ENCODE measurements around the gene PHRF1. TPM values are rescaled to one million over a fixed set of nuclear protein-coding genes. Genes with fewer than 3 reads are reported as not detected.

Gene PHRF1
- total RNA-seq, 1 donor from 2014 or later = 38.3 TPM

DNA sequence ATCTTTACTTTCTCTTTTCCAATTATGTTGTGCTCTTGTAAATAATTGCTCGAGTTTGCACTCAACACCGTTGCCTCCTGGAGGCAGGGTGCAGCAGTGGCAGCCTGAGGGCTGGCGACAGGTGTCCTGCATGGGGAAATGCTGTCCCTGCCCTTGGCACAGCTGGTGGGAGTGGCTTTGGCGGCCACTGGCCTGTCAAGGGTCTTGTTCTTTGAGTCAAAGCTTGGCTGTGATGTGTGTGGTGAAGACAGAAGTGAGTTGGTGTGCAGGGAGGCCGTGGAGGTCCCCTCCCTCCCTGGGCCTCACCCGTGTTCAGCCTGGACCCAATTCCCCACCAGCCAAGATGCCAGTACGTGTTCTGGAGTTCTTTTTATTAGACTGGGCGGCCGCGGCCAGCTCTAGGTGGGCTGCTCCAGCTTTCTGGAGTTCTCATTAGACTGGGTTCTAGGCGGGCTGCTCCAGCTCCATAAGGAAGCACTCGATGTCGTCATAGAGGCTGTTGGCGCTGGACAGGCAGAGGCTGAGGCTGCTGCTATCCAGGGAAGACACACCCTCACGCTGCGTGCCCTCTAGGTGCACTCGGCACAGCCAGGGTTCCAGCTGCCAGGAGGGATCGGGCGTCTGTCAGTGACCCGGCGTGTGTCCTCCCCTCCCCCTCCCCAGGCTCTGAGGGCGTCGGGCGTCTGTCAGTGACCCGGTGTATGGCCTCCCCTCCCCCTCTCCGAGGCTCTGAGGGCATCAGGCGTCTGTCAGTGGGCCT, 36.1 kb downstream of the PHRF1 start:
- peaks cover 6% of the 10 kb centered on the region for H3K36me3 ChIP-seq (ENCODE audit: insufficient read depth, low read length)
- no peaks in the 10 kb centered on the region for H3K27me3 Mint-ChIP-seq (ENCODE audit: low read depth, unreplicated experiment)
- H4K20me1 ChIP-seq (ENCODE audit: insufficient read depth, low read length) = peaks cover 64% of the 10 kb centered on the region
- TF ChIP-seq, protein P1, sequence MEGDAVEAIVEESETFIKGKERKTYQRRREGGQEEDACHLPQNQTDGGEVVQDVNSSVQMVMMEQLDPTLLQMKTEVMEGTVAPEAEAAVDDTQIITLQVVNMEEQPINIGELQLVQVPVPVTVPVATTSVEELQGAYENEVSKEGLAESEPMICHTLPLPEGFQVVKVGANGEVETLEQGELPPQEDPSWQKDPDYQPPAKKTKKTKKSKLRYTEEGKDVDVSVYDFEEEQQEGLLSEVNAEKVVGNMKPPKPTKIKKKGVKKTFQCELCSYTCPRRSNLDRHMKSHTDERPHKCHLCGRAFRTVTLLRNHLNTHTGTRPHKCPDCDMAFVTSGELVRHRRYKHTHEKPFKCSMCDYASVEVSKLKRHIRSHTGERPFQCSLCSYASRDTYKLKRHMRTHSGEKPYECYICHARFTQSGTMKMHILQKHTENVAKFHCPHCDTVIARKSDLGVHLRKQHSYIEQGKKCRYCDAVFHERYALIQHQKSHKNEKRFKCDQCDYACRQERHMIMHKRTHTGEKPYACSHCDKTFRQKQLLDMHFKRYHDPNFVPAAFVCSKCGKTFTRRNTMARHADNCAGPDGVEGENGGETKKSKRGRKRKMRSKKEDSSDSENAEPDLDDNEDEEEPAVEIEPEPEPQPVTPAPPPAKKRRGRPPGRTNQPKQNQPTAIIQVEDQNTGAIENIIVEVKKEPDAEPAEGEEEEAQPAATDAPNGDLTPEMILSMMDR (IDR thresholded peaks at IDR 0.05; ENCODE audit: insufficient read depth, low read depth, low read length) = no peak
- no peak for TF ChIP-seq EZH2 (IDR thresholded peaks at IDR 0.05; ENCODE audit: insufficient read depth, low read length)
- H3K27me3 ChIP-seq (ENCODE audit: insufficient read depth, low read length) = no peaks in the 10 kb centered on the region
- FAIRE-seq (no peak), DNase-seq (ENCODE audit: low read depth) (no peak)
- peaks cover 11% of the 10 kb centered on the region for H3K4me1 ChIP-seq (ENCODE audit: insufficient read depth, low read length)
- H3K27ac Mint-ChIP-seq (ENCODE audit: unreplicated experiment) = peak overlapping the region; percentile 75
- peaks cover 13% of the 10 kb centered on the region for H3K79me2 ChIP-seq (ENCODE audit: insufficient read depth, low read length)
- peaks cover 5% of the 10 kb centered on the region for H3K4me1 Mint-ChIP-seq (ENCODE audit: low read depth, unreplicated experiment)
- no peak overlapping the region for H2AFZ ChIP-seq (ENCODE audit: low read depth, low read length)
- H3K36me3 Mint-ChIP-seq (ENCODE audit: low read depth, unreplicated experiment) = peaks cover 16% of the 10 kb centered on the region
- no peak overlapping the region for H3K4me3 ChIP-seq (ENCODE audit: insufficient read depth, low read depth, low read length)
- peak overlapping the region; percentile 71 for H3K4me3 Mint-ChIP-seq (ENCODE audit: unreplicated experiment)
- no peak overlapping the region for H3K27ac ChIP-seq (ENCODE audit: low read depth, low read length)
- H3K9me3 ChIP-seq (ENCODE audit: insufficient read depth, low read depth, low read length) = no peaks in the 10 kb centered on the region
- no peak overlapping the region for H3K4me2 ChIP-seq (ENCODE audit: low read length)
- no peaks in the 10 kb centered on the region for H3K9me3 Mint-ChIP-seq (ENCODE audit: unreplicated experiment)
- no peak overlapping the region for H3K9ac ChIP-seq (ENCODE audit: low read length)

DNA sequence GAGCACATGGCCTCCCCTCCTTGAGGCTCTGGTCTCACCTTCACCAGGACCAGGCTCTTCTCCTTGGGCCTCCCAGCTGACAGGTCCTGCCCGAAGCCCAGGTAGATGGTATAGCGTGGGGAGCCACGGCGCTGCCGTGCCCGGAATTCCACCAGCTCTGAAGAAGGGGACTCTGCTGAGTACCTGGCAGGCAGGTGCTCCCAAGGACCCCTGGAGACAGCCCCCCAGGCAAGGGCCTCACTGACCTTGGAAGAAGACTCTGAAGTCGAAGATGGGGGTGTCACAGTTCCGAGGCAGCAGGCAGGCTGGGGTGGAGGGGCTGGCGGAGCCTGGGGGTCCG, 36.7 kb downstream of the PHRF1 start:
- Histone ChIP-seq H3K79me2 (ENCODE audit: insufficient read depth, low read length) (peaks cover 9% of the 10 kb centered on the region), H3K4me1 (ENCODE audit: insufficient read depth, low read length) (peaks cover 11% of the 10 kb centered on the region), H3K36me3 (ENCODE audit: insufficient read depth, low read length) (peaks cover 6% of the 10 kb centered on the region), H3K4me3 (ENCODE audit: insufficient read depth, low read depth, low read length) (no peak overlapping the region), H2AFZ (ENCODE audit: low read depth, low read length) (no peak overlapping the region), H3K4me2 (ENCODE audit: low read length) (no peak overlapping the region), H4K20me1 (ENCODE audit: insufficient read depth, low read length) (peaks cover 63% of the 10 kb centered on the region), H3K9ac (ENCODE audit: low read length) (no peak overlapping the region), H3K9me3 (ENCODE audit: insufficient read depth, low read depth, low read length) (no peaks in the 10 kb centered on the region), H3K27ac (ENCODE audit: low read depth, low read length) (no peak overlapping the region), H3K27me3 (ENCODE audit: insufficient read depth, low read length) (no peaks in the 10 kb centered on the region)
- DNase-seq (ENCODE audit: low read depth) = no peak
- Mint-ChIP-seq H3K27me3 (ENCODE audit: low read depth, unreplicated experiment) (no peaks in the 10 kb centered on the region), H3K27ac (ENCODE audit: unreplicated experiment) (peak overlapping the region; percentile 47), H3K4me1 (ENCODE audit: low read depth, unreplicated experiment) (peaks cover 5% of the 10 kb centered on the region), H3K36me3 (ENCODE audit: low read depth, unreplicated experiment) (peaks cover 14% of the 10 kb centered on the region), H3K4me3 (ENCODE audit: unreplicated experiment) (no peak overlapping the region), H3K9me3 (ENCODE audit: unreplicated experiment) (no peaks in the 10 kb centered on the region)
- FAIRE-seq = no peak
- TF ChIP-seq, protein P1 (IDR thresholded peaks at IDR 0.05; ENCODE audit: insufficient read depth, low read depth, low read length) = no peak
- TF ChIP-seq EZH2 (IDR thresholded peaks at IDR 0.05; ENCODE audit: insufficient read depth, low read length) = no peak

DNA sequence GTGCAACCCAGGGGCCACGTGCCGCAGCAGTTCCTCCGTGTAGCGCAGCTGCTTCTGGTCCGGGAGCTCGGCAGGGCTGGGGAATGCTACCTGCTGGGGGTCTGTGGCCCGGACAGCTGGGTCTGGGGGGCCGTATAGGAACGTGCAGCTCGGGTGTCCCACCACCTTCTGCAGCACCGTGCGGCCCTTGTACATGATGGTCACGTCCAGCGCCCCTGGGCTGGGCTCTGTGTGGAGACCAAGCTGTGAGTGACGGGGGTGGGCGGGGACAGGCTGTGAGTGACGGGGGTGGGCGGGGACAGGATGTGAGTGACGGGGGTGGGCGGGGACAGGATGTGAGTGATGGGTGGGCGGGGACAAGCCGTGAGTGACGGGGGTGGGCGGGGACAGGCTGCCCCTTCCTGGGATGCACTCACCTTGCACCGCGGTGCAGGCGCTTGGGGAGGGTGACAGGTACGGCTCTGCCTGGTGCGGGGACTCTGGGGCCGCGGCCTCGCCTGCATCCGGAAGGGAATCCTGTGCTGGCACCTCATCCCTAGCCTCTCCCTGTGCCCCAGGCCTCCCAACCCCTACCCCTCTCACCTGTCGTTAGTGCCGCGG, 37.2 kb downstream of the PHRF1 start:
- no peaks in the 10 kb centered on the region for H3K27me3 ChIP-seq (ENCODE audit: insufficient read depth, low read length)
- Mint-ChIP-seq H3K27ac (ENCODE audit: unreplicated experiment) (no peak overlapping the region), H3K9me3 (ENCODE audit: unreplicated experiment) (no peaks in the 10 kb centered on the region), H3K4me1 (ENCODE audit: low read depth, unreplicated experiment) (peaks cover 5% of the 10 kb centered on the region), H3K27me3 (ENCODE audit: low read depth, unreplicated experiment) (no peaks in the 10 kb centered on the region), H3K4me3 (ENCODE audit: unreplicated experiment) (no peak overlapping the region), H3K36me3 (ENCODE audit: low read depth, unreplicated experiment) (peaks cover 12% of the 10 kb centered on the region)
- no peaks in the 10 kb centered on the region for H3K9me3 ChIP-seq (ENCODE audit: insufficient read depth, low read depth, low read length)
- FAIRE-seq (no peak), DNase-seq (ENCODE audit: low read depth) (no peak)
- no peak overlapping the region for H2AFZ ChIP-seq (ENCODE audit: low read depth, low read length)
- no peak overlapping the region for H3K4me3 ChIP-seq (ENCODE audit: insufficient read depth, low read depth, low read length)
- H3K79me2 ChIP-seq (ENCODE audit: insufficient read depth, low read length) = peaks cover 5% of the 10 kb centered on the region
- TF ChIP-seq EZH2 (IDR thresholded peaks at IDR 0.05; ENCODE audit: insufficient read depth, low read length) = no peak
- TF ChIP-seq, protein P1 (IDR thresholded peaks at IDR 0.05; ENCODE audit: insufficient read depth, low read depth, low read length) = no peak
- no peak overlapping the region for H3K4me2 ChIP-seq (ENCODE audit: low read length)
- H3K36me3 ChIP-seq (ENCODE audit: insufficient read depth, low read length) = peaks cover 6% of the 10 kb centered on the region
- H3K27ac ChIP-seq (ENCODE audit: low read depth, low read length) = no peak overlapping the region
- H3K9ac ChIP-seq (ENCODE audit: low read length) = no peak overlapping the region
- H4K20me1 ChIP-seq (ENCODE audit: insufficient read depth, low read length) = peaks cover 58% of the 10 kb centered on the region
- H3K4me1 ChIP-seq (ENCODE audit: insufficient read depth, low read length) = peaks cover 11% of the 10 kb centered on the region
